ENCODE data around the gene TTLL11.

TTLL11 gene

DNA sequence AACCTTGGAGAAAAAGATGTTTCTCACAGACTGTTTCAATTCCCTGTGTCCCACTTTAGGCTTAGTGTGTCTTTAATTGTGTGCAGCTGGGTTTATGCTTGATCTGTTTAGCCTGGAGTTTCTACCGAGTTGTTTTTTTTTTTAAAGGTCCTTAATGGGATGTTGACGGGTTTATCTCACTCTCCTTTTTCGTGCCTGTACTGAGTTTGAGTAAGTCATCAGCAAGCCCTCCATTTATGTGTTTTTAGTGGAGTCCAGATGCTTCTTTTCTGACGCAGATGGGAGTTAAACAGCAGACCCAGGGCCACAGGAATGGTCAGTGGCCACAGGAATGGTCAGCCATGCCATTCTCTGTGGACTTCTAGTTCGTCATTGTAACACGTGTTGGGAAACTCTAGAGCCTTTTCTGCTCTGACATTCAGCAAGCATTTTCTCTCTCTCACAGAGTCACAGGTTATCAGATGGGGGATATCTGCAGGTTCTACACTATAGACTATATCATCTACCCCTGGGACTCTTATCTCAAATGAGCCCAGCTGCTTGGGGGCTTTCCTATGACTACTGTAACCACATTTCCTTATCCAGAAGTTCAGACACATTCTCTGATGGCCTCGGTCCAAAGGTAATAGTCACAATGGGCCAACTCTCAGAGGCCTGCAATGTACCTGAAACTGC, 190.5 kb downstream of the TTLL11 start:
- H3K4me3 ChIP-seq (ENCODE audit: severe bottlenecking), result no peak overlapping the region
- DNase-seq (ENCODE audit: low spot score) (no peak), ATAC-seq (ENCODE audit: low read depth) (no peak)
- H3K36me3 ChIP-seq (ENCODE audit: low read depth), result no peaks in the 10 kb centered on the region
- H3K4me1 ChIP-seq (ENCODE audit: insufficient read depth, poor library complexity, severe bottlenecking), result no peaks in the 10 kb centered on the region
- H3K27ac ChIP-seq (ENCODE audit: poor library complexity, severe bottlenecking), result no peak overlapping the region
- no peaks in the 10 kb centered on the region for H3K27me3 ChIP-seq (ENCODE audit: insufficient read depth, poor library complexity, severe bottlenecking)
- H3K9me3 ChIP-seq (ENCODE audit: severe bottlenecking), result no peaks in the 10 kb centered on the region
- TF ChIP-seq, protein P1, sequence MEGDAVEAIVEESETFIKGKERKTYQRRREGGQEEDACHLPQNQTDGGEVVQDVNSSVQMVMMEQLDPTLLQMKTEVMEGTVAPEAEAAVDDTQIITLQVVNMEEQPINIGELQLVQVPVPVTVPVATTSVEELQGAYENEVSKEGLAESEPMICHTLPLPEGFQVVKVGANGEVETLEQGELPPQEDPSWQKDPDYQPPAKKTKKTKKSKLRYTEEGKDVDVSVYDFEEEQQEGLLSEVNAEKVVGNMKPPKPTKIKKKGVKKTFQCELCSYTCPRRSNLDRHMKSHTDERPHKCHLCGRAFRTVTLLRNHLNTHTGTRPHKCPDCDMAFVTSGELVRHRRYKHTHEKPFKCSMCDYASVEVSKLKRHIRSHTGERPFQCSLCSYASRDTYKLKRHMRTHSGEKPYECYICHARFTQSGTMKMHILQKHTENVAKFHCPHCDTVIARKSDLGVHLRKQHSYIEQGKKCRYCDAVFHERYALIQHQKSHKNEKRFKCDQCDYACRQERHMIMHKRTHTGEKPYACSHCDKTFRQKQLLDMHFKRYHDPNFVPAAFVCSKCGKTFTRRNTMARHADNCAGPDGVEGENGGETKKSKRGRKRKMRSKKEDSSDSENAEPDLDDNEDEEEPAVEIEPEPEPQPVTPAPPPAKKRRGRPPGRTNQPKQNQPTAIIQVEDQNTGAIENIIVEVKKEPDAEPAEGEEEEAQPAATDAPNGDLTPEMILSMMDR (IDR thresholded peaks at IDR 0.05; ENCODE audit: poor library complexity, severe bottlenecking), result no peak

DNA sequence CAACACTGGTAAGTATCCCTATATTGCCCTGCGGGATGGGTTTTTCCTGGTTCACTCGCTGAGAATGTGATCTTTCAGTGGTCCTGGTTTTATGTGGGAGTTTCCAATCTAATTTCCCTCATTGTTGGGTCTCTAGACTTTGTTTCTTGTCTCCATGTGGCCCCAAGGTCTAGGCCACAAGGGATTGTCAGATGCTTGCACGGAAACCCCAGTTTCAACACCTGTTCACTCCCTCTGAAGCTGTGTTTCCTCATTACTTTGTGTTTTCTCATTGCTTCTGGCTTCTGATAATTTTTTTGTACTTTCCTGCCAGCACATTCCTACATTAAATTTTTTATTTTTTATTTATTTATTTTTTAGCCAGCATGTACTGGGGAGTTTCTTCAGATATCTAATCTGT, 191.5 kb downstream of the TTLL11 start:
- Histone ChIP-seq H3K36me3 (ENCODE audit: low read depth) (no peaks in the 10 kb centered on the region), H3K4me1 (ENCODE audit: insufficient read depth, poor library complexity, severe bottlenecking) (no peaks in the 10 kb centered on the region), H3K27ac (ENCODE audit: poor library complexity, severe bottlenecking) (no peak overlapping the region), H3K9me3 (ENCODE audit: severe bottlenecking) (no peaks in the 10 kb centered on the region), H3K27me3 (ENCODE audit: insufficient read depth, poor library complexity, severe bottlenecking) (no peaks in the 10 kb centered on the region), H3K4me3 (ENCODE audit: severe bottlenecking) (no peak overlapping the region)
- DNase-seq (ENCODE audit: low spot score), result no peak
- TF ChIP-seq, protein P1 (IDR thresholded peaks at IDR 0.05; ENCODE audit: poor library complexity, severe bottlenecking), result no peak
- ATAC-seq (ENCODE audit: low read depth), result no peak

DNA sequence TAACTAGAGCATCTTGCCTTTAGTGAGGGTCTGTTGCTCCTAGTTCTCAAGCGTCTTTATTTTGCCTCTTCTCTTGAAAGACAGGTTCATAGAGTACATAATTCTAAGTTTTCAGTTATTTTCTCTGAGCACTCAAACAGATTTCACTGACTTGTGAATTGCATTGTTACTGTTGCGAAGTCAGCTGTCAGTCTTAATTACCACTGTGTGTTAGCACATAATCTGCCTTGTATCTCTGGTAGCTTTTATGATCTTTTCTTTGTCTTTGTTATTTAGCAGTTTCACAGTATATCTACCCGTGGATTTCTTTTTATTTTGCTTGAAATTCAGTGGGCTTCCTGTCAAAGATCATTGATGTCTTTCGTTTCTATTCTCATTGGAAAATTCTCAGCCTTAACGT, 192.9 kb downstream of the TTLL11 start:
- H3K27me3 ChIP-seq (ENCODE audit: insufficient read depth, poor library complexity, severe bottlenecking), result no peaks in the 10 kb centered on the region
- H3K4me1 ChIP-seq (ENCODE audit: insufficient read depth, poor library complexity, severe bottlenecking), result no peaks in the 10 kb centered on the region
- no peaks in the 10 kb centered on the region for H3K9me3 ChIP-seq (ENCODE audit: severe bottlenecking)
- H3K36me3 ChIP-seq (ENCODE audit: low read depth), result 0 out of 2 replicates have a peak, but pooled peaks cover 1% of the 10 kb centered on the region
- TF ChIP-seq, protein P1 (IDR thresholded peaks at IDR 0.05; ENCODE audit: poor library complexity, severe bottlenecking), result no peak
- no peak for ATAC-seq (ENCODE audit: low read depth)
- H3K27ac ChIP-seq (ENCODE audit: poor library complexity, severe bottlenecking), result no peak overlapping the region
- no peak overlapping the region for H3K4me3 ChIP-seq (ENCODE audit: severe bottlenecking)
- no peak for DNase-seq (ENCODE audit: low spot score)

DNA sequence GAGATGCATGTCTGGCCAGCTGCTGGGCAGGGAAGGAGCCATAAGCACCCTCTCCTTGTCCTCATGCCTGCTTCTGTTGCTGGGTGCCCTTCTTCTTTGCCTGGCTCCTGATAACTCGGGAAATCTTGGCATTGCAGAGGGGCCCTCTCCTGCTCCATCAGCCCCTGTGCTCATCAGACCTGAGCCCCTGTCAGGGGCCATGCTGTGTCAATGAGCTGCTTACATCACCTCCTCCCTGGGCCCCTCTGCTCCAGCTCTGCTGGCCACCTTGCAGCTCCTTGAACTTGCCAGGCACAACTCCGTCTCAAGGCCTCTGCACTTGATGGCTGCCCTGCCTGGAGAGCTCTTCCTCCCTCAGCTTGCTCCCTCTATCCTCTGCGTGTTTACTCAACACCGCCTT, 194.3 kb downstream of the TTLL11 start:
- H3K27ac ChIP-seq (ENCODE audit: poor library complexity, severe bottlenecking), result no peak overlapping the region
- no peaks in the 10 kb centered on the region for H3K9me3 ChIP-seq (ENCODE audit: severe bottlenecking)
- H3K36me3 ChIP-seq (ENCODE audit: low read depth), result 0 out of 2 replicates have a peak, but pooled peaks cover 7% of the 10 kb centered on the region
- TF ChIP-seq, protein P1 (IDR thresholded peaks at IDR 0.05; ENCODE audit: poor library complexity, severe bottlenecking), result no peak
- no peak for DNase-seq (ENCODE audit: low spot score)
- no peaks in the 10 kb centered on the region for H3K4me1 ChIP-seq (ENCODE audit: insufficient read depth, poor library complexity, severe bottlenecking)
- no peaks in the 10 kb centered on the region for H3K27me3 ChIP-seq (ENCODE audit: insufficient read depth, poor library complexity, severe bottlenecking)
- ATAC-seq (ENCODE audit: low read depth), result no peak
- H3K4me3 ChIP-seq (ENCODE audit: severe bottlenecking), result no peak overlapping the region

DNA sequence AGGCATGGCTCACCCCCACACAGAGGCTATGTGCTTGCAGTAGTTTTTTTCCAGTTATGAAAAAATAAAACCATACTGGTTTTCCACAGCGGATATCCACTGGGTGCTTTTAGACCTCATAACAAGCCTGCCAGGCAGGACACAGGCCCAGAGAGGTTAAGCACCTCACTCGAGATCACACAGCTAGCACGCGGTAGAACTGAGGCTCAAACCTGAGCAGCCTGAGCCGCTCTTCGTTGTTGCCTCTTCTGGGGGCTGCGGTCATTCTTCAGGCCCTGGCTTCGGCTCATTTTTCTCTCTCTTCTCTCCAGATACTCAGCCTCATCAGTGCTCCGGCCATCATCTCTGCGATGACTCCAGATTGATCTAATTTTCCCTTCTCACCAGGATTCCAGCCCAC, 196.0 kb downstream of the TTLL11 start:
- DNase-seq (ENCODE audit: low spot score) (no peak), ATAC-seq (ENCODE audit: low read depth) (no peak)
- Histone ChIP-seq H3K27me3 (ENCODE audit: insufficient read depth, poor library complexity, severe bottlenecking) (no peaks in the 10 kb centered on the region), H3K36me3 (ENCODE audit: low read depth) (0 out of 2 replicates have a peak, but pooled peaks cover 7% of the 10 kb centered on the region), H3K4me1 (ENCODE audit: insufficient read depth, poor library complexity, severe bottlenecking) (no peaks in the 10 kb centered on the region), H3K9me3 (ENCODE audit: severe bottlenecking) (no peaks in the 10 kb centered on the region), H3K4me3 (ENCODE audit: severe bottlenecking) (no peak overlapping the region), H3K27ac (ENCODE audit: poor library complexity, severe bottlenecking) (no peak overlapping the region)
- TF ChIP-seq, protein P1 (IDR thresholded peaks at IDR 0.05; ENCODE audit: poor library complexity, severe bottlenecking), result no peak

Measured in RWPE2 (cell line).